HT1080 (cell line): ENCODE data around the gene COL4A2. TPM values are rescaled to one million over a fixed set of nuclear protein-coding genes. Genes with fewer than 3 reads are reported as not detected.

Source experiments
- DNase-seq: peaks from one replicate; pipeline ENCODE4 v3.0.0-alpha.2; 2015; ENCODE audit warnings: low read depth
- total RNA-seq: library from RNA; depleted of rRNA; stranded (reverse); fragments of >200 nt; shearing (Covaris generic); gene quantifications from 2 replicates; pipeline ENCODE4 v1.2.3, GENCODE V29; 2014

COL4A2 gene
- total RNA-seq, 1 experiment from 2014 or later, result 219 TPM

GRCh38 chr13:110338441-110339101 lies 31.5 kb downstream of the COL4A2 start:
- DNase-seq, result no peak

GRCh38 chr13:110339263-110339662 lies 32.2 kb downstream of the COL4A2 start:
- no peak for DNase-seq

- DNase-seq, result no peak
Observed at GRCh38 chr13:110339975-110340550, 33.0 kb downstream of the COL4A2 start.

- peak; percentile 47 for DNase-seq
Observed at GRCh38 chr13:110340812-110341444, 33.8 kb downstream of the COL4A2 start.

GRCh38 chr13:110341445-110342244 lies 34.6 kb downstream of the COL4A2 start:
- DNase-seq, result no peak

- DNase-seq, result no peak
Observed at GRCh38 chr13:110342474-110342873, 35.4 kb downstream of the COL4A2 start.

- DNase-seq, result no peak
Observed at GRCh38 chr13:110343241-110343865, 36.3 kb downstream of the COL4A2 start.

- no peak for DNase-seq
Observed at GRCh38 chr13:110344320-110344719, 37.2 kb downstream of the COL4A2 start.

- no peak for DNase-seq
Observed at GRCh38 chr13:110345266-110345665, 38.2 kb downstream of the COL4A2 start.

- DNase-seq, result no peak
Observed at GRCh38 chr13:110345701-110346100, 38.6 kb downstream of the COL4A2 start.

GRCh38 chr13:110346661-110347067 lies 39.6 kb downstream of the COL4A2 start:
- no peak for DNase-seq

GRCh38 chr13:110347088-110347487 lies 40.0 kb downstream of the COL4A2 start:
- DNase-seq, result no peak

GRCh38 chr13:110347535-110348308 lies 40.6 kb downstream of the COL4A2 start:
- DNase-seq, result peak; percentile 94

GRCh38 chr13:110348309-110349105 lies 41.4 kb downstream of the COL4A2 start:
- DNase-seq, result no peak

GRCh38 chr13:110349239-110349638 lies 42.2 kb downstream of the COL4A2 start:
- DNase-seq, result no peak

- no peak for DNase-seq
Observed at GRCh38 chr13:110350049-110350448, 43.0 kb downstream of the COL4A2 start.

GRCh38 chr13:110350509-110350908 lies 43.4 kb downstream of the COL4A2 start:
- DNase-seq, result no peak

GRCh38 chr13:110351636-110352420 lies 44.7 kb downstream of the COL4A2 start:
- no peak for DNase-seq

GRCh38 chr13:110352735-110353134 lies 45.7 kb downstream of the COL4A2 start:
- DNase-seq, result no peak
